CD4-positive, alpha-beta T cell treated with Interleukin-6 for 4 hours (primary cell): ENCODE results near the gene ZP3.
"Not testable (repeated sequence)": the region's sequence is repeated elsewhere in the genome, so short reads cannot be mapped to it uniquely, and the experiment has no call there.

Source experiments
- DNase-seq: peaks from one replicate; pipeline ENCODE4 v3.0.0-alpha.2; 2020; ENCODE audit warnings: mixed read lengths

ZP3 gene

DNA sequence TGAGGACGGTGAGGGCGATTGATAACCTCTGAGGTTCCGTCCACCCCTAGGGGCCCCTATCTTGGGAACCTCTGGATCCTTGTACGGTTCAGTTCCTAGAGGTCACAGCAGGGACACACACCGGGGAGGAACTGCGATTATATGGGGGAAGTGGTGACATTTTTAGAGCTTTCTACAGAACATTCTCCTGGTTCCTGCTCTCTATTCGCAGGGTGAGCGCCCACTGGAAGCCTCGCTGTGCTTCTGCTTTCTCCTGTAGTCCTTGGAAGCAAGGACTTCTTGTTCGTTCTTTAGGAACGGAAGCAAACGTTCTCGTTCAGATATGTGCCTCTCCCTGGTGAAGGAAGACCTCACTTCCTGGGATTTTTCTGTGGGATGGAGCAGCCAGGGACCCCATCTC is 63.2 kb downstream of the ZP3 start:
- DNase-seq, result not testable (repeated sequence)
